Chondrocyte (in vitro differentiated cells): ENCODE results near the gene KIF26B. TPM values are rescaled to one million over a fixed set of nuclear protein-coding genes. Genes with fewer than 3 reads are reported as not detected.

ENCODE experiments used
- DNase-seq: peaks from one replicate; pipeline ENCODE4 v3.0.0; 2021; ENCODE audit warnings: mixed read lengths, low spot score
- H3K27ac Mint-ChIP-seq: one replicate; pipeline ENCODE4 v1.8.0; 2021; ENCODE audit warnings: mild to moderate bottlenecking, moderate library complexity, mixed read lengths; ENCODE audit not compliant: unreplicated experiment
- H3K27me3 Mint-ChIP-seq: 2 replicates; pipeline ENCODE4 v1.8.0; 2021; ENCODE audit warnings: low read depth, mixed read lengths
- H3K36me3 Mint-ChIP-seq: 2 replicates; pipeline ENCODE4 v1.8.0; 2021; ENCODE audit warnings: low read depth, mixed read lengths
- H3K4me1 Mint-ChIP-seq: 2 replicates; pipeline ENCODE4 v1.8.0; 2021; ENCODE audit warnings: low read depth, mild to moderate bottlenecking, mixed read lengths
- H3K4me3 Mint-ChIP-seq: one replicate; pipeline ENCODE4 v1.8.0; 2021; ENCODE audit warnings: mild to moderate bottlenecking, moderate library complexity, mixed read lengths; ENCODE audit not compliant: unreplicated experiment
- H3K9me3 Mint-ChIP-seq: 2 replicates; pipeline ENCODE4 v1.8.0; 2021; ENCODE audit warnings: low read depth, mixed read lengths
- total RNA-seq: library from RNA; stranded (reverse); gene quantifications from 3 replicates; pipeline ENCODE4 v1.2.1, GENCODE V29; 2021
- TF ChIP-seq, protein P1 (sequence below): fragments of 200-600 bp; sonication (generic); IDR thresholded peaks from 2 replicates; pipeline ENCODE4 v1.5.0; 2021; ENCODE audit warnings: antibody characterized with exemption, mild to moderate bottlenecking, moderate library complexity

KIF26B gene
- total RNA-seq, 1 donor from 2014 or later = 47.0 TPM

GRCh38 chr1:245600658-245601057 lies 445.9 kb downstream of the KIF26B start:
- H3K4me1 Mint-ChIP-seq = peaks cover 54% of the 10 kb centered on the region

GRCh38 chr1:245603311-245603865 lies 448.6 kb downstream of the KIF26B start:
- Mint-ChIP-seq H3K27me3 (no peaks in the 10 kb centered on the region), H3K27ac (peak overlapping the region; percentile 24), H3K36me3 (peaks cover 20% of the 10 kb centered on the region), H3K4me1 (peaks cover 59% of the 10 kb centered on the region), H3K9me3 (no peaks in the 10 kb centered on the region), H3K4me3 (no peak overlapping the region)
- TF ChIP-seq, protein P1, sequence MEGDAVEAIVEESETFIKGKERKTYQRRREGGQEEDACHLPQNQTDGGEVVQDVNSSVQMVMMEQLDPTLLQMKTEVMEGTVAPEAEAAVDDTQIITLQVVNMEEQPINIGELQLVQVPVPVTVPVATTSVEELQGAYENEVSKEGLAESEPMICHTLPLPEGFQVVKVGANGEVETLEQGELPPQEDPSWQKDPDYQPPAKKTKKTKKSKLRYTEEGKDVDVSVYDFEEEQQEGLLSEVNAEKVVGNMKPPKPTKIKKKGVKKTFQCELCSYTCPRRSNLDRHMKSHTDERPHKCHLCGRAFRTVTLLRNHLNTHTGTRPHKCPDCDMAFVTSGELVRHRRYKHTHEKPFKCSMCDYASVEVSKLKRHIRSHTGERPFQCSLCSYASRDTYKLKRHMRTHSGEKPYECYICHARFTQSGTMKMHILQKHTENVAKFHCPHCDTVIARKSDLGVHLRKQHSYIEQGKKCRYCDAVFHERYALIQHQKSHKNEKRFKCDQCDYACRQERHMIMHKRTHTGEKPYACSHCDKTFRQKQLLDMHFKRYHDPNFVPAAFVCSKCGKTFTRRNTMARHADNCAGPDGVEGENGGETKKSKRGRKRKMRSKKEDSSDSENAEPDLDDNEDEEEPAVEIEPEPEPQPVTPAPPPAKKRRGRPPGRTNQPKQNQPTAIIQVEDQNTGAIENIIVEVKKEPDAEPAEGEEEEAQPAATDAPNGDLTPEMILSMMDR = no peak
- DNase-seq = no peak

More at GRCh38 chr1:245600658-245601057, 445.9 kb downstream of the KIF26B start:
- Mint-ChIP-seq H3K4me3 (no peak overlapping the region), H3K36me3 (peaks cover 15% of the 10 kb centered on the region), H3K27ac (peak overlapping the region; percentile 6), H3K27me3 (no peaks in the 10 kb centered on the region), H3K9me3 (peaks cover 2% of the 10 kb centered on the region)
- TF ChIP-seq, protein P1 = no peak
- DNase-seq = no peak

- TF ChIP-seq, protein P1 = no peak
- H3K4me1 Mint-ChIP-seq = peaks cover 44% of the 10 kb centered on the region
- H3K9me3 Mint-ChIP-seq = no peaks in the 10 kb centered on the region
- H3K36me3 Mint-ChIP-seq = peaks cover 23% of the 10 kb centered on the region
- no peak for DNase-seq
- no peaks in the 10 kb centered on the region for H3K27me3 Mint-ChIP-seq
- H3K4me3 Mint-ChIP-seq = no peak overlapping the region
- H3K27ac Mint-ChIP-seq = peak overlapping the region; percentile 72
Observed at GRCh38 chr1:245604979-245605378, 450.2 kb downstream of the KIF26B start.

GRCh38 chr1:245605480-245606156 lies 450.8 kb downstream of the KIF26B start:
- TF ChIP-seq, protein P1 = no peak
- Mint-ChIP-seq H3K27ac (peak overlapping the region; percentile 72), H3K4me3 (peak overlapping the region; percentile 47), H3K4me1 (peaks cover 42% of the 10 kb centered on the region), H3K27me3 (no peaks in the 10 kb centered on the region), H3K9me3 (no peaks in the 10 kb centered on the region), H3K36me3 (peaks cover 24% of the 10 kb centered on the region)
- DNase-seq = no peak

DNA sequence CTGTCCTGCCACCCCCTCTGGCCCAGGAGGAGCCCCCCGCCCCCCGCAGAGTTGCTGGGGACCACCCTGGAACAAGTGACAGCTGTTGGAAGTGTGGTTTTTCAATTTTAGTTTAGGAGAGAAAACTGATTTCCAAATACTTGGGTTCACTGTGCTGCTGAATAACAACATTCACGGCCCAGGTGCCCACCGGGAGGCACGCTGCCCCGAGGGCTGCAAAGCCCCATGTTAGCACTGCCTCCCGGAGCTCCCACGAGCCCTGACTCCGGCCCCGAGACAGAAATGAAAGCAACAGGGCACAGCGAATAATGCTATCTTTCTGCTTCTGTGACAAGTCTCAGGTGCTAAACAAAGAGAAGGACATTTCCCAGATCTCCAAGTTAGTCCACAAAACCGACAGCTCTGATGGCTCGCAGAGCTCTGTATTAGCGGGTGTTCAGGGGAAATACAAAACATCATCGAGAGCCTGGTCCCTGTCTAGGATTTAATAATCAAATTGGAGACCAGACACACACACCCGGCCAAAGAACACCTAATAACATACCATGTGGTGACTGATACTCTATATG lies 451.5 kb downstream of the KIF26B start:
- Mint-ChIP-seq H3K9me3 (no peaks in the 10 kb centered on the region), H3K27ac (no peak overlapping the region), H3K27me3 (no peaks in the 10 kb centered on the region), H3K4me3 (no peak overlapping the region), H3K36me3 (peaks cover 24% of the 10 kb centered on the region), H3K4me1 (peaks cover 37% of the 10 kb centered on the region)
- no peak for DNase-seq
- TF ChIP-seq, protein P1 = no peak
